ENCODE measurements around the gene DNER.

- no peak for TF ChIP-seq CTCF (IDR thresholded peaks at IDR 0.05)
- TF ChIP-seq POLR2A (IDR thresholded peaks at IDR 0.05): no peak
Observed at GRCh38 chr2:229564300-229564907, 150.0 kb downstream of the DNER start.
